ENCODE measurements around the gene CCDC170. TPM values are rescaled to one million over a fixed set of nuclear protein-coding genes. Genes with fewer than 3 reads are reported as not detected.

The CCDC170 gene
- polyA plus RNA-seq, 3 donors, result 2.8 to 3.1 (median 2.8) TPM

- DNase-seq (ENCODE audit: low read depth in 3 of 3, low spot score in 2 of 3), result no peak
These were observed 116.5 kb downstream of the CCDC170 start for GRCh38 chr6:151610326-151610725.

- no peak for DNase-seq (ENCODE audit: low read depth in 3 of 3, low spot score in 2 of 3)
These were observed 120.8 kb downstream of the CCDC170 start for GRCh38 chr6:151614630-151615029.

- no peak for DNase-seq (ENCODE audit: low read depth in 3 of 3, low spot score in 2 of 3)
These were observed 122.3 kb downstream of the CCDC170 start for GRCh38 chr6:151616091-151616513.

- DNase-seq (ENCODE audit: low read depth in 3 of 3, low spot score in 2 of 3), result no peak
These were observed 122.8 kb downstream of the CCDC170 start for GRCh38 chr6:151616600-151616999.

GRCh38 chr6:151617539-151617938, 123.7 kb downstream of the CCDC170 start:
- DNase-seq (ENCODE audit: low read depth in 3 of 3, low spot score in 2 of 3), result no peak

- DNase-seq (ENCODE audit: low read depth in 3 of 3, low spot score in 2 of 3), result no peak
These were observed 124.9 kb downstream of the CCDC170 start for GRCh38 chr6:151618717-151619116.

- no peak for DNase-seq (ENCODE audit: low read depth in 3 of 3, low spot score in 2 of 3)
These were observed 126.4 kb downstream of the CCDC170 start for GRCh38 chr6:151620179-151620578.

- no peak for DNase-seq (ENCODE audit: low read depth in 3 of 3, low spot score in 2 of 3)
These were observed 130.3 kb downstream of the CCDC170 start for GRCh38 chr6:151624071-151624470.

- DNase-seq (ENCODE audit: low read depth in 3 of 3, low spot score in 2 of 3), result no peak
These were observed 130.7 kb downstream of the CCDC170 start for GRCh38 chr6:151624481-151624880.

GRCh38 chr6:151624900-151625536, 131.2 kb downstream of the CCDC170 start:
- no peak for DNase-seq (ENCODE audit: low read depth in 3 of 3, low spot score in 2 of 3)

GRCh38 chr6:151627689-151628444, 134.1 kb downstream of the CCDC170 start:
- DNase-seq (ENCODE audit: low read depth in 3 of 3, low spot score in 2 of 3), result no peak

GRCh38 chr6:151629791-151630190, 136.0 kb downstream of the CCDC170 start:
- DNase-seq (ENCODE audit: low read depth in 3 of 3, low spot score in 2 of 3), result no peak

- no peak for DNase-seq (ENCODE audit: low read depth in 3 of 3, low spot score in 2 of 3)
These were observed 136.6 kb downstream of the CCDC170 start for GRCh38 chr6:151630387-151630786.

GRCh38 chr6:151630991-151631655, 137.3 kb downstream of the CCDC170 start:
- DNase-seq (ENCODE audit: low read depth in 3 of 3, low spot score in 2 of 3), result no peak

GRCh38 chr6:151632415-151632987, 138.7 kb downstream of the CCDC170 start:
- DNase-seq (ENCODE audit: low read depth in 3 of 3, low spot score in 2 of 3), result no peak

GRCh38 chr6:151633526-151634335, 139.9 kb downstream of the CCDC170 start:
- DNase-seq (ENCODE audit: low read depth in 3 of 3, low spot score in 2 of 3), result no peak

GRCh38 chr6:151634336-151634720, 140.5 kb downstream of the CCDC170 start:
- no peak for DNase-seq (ENCODE audit: low read depth in 3 of 3, low spot score in 2 of 3)

- DNase-seq (ENCODE audit: low read depth in 3 of 3, low spot score in 2 of 3), result no peak
These were observed 141.9 kb downstream of the CCDC170 start for GRCh38 chr6:151635741-151636140.

- no peak for DNase-seq (ENCODE audit: low read depth in 3 of 3, low spot score in 2 of 3)
These were observed 144.0 kb downstream of the CCDC170 start for GRCh38 chr6:151637814-151638213.

- no peak for DNase-seq (ENCODE audit: low read depth in 3 of 3, low spot score in 2 of 3)
These were observed 145.9 kb downstream of the CCDC170 start for GRCh38 chr6:151639750-151640149.

- DNase-seq (ENCODE audit: low read depth in 3 of 3, low spot score in 2 of 3), result no peak
These were observed 147.2 kb downstream of the CCDC170 start for GRCh38 chr6:151641028-151641427.

Measured in right renal cortex interstitium (tissue), 3 donors.